ENCODE measurements around the gene NEURL1B. TPM values are rescaled to one million over a fixed set of nuclear protein-coding genes. Genes with fewer than 3 reads are reported as not detected.

The NEURL1B gene
- total and polyA plus RNA-seq, 2 donors: 4.7 to 5.3 TPM

DNA sequence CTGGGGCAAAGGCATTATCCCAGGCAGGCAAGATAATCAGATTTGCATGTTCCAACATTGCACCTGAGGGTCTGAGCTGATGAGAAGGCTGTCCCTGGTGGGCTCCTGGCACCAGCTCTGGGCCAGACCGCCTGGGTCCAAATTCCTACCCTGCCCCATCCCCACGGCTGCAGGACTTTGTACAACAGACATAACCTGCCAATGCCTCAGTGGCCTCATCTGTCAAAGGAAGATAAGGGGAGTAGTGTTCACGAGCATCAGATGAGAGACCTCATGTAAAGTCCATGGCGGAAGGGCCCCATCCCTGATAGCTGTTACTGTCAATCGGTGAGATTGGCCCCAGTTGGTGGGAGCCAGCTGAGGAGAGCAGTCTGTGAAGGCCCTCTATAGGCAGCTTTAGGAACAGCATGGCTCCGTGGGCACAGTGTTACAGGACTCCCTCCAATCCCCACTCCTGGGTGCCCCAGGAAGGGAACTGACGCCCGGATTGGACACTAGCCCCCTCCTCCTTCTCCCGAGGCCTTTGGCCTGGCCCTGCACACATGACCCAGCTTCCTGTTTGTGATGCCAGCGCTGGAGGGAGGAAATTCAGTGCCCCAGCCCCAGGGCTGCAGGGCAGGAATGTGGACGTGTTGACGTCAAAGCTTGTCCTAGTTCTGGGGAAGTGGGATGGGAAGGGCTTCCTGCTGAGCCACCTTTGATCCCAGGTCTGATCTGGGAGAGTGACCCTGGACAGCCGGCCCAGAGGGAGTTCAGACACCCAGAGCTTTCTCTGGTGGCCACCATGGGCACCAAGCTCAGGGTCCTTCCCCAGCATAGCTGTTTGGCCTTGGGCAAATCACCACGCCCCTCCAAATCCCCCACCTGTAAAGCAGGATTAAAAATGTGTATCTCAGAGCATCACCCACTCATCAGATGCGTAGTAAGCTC is 73.7 kb downstream of the NEURL1B start:
- Histone ChIP-seq H3K4me1 (ENCODE audit: control insufficient read depth in 2 of 2, insufficient read depth in 2 of 2, low read length in 2 of 2) (peaks cover 0 to 11% of the 10 kb centered on the region in 2 donors), H3K4me3 (ENCODE audit: low read length in 2 of 2) (no peak overlapping the region), H3K9me3 (ENCODE audit: control insufficient read depth in 2 of 2, insufficient read depth in 1 of 2, low read length in 1 of 2) (no peaks in the 10 kb centered on the region), H3K27me3 (ENCODE audit: control insufficient read depth in 2 of 2, insufficient read depth in 1 of 2, low read length in 1 of 2) (peaks cover 2 to 15% of the 10 kb centered on the region in 2 donors), H3K36me3 (ENCODE audit: control insufficient read depth in 2 of 2, insufficient read depth in 2 of 2, low read length in 1 of 2) (no peaks in the 10 kb centered on the region), H3K27ac (ENCODE audit: low read depth in 1 of 2, low read length in 1 of 2) (no peak overlapping the region)
- 46% methylated on average over 15 of the region's 15 CpGs for WGBS
- DNase-seq (ENCODE audit: low read depth in 6 of 9, low spot score in 9 of 9): peak in 7 of 9 donors; percentile 43 to 77 (median 55)

DNA sequence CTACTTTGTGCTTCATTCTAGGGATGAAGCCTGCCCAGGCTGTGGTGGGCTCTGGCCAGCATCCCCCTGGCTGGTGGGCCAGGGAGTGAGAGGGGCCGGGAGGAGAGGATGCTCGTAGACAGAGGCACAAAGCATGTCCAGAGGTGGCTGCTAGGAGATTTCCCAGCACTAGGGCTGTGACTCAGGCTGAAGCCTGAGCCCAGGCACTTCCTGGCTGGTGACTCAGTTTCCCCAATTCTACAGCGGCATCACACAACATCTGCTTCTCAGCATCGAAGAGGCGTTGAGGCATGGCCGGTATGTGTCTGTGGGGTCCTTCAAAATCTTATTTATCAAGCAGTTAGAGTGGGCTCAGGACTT is 74.3 kb downstream of the NEURL1B start:
- Histone ChIP-seq H3K27ac (ENCODE audit: low read depth in 1 of 2, low read length in 1 of 2) (no peak overlapping the region), H3K4me3 (ENCODE audit: low read length in 2 of 2) (no peak overlapping the region), H3K36me3 (ENCODE audit: control insufficient read depth in 2 of 2, insufficient read depth in 2 of 2, low read length in 1 of 2) (no peaks in the 10 kb centered on the region), H3K4me1 (ENCODE audit: control insufficient read depth in 2 of 2, insufficient read depth in 2 of 2, low read length in 2 of 2) (peaks cover 0 to 11% of the 10 kb centered on the region in 2 donors), H3K9me3 (ENCODE audit: control insufficient read depth in 2 of 2, insufficient read depth in 1 of 2, low read length in 1 of 2) (no peaks in the 10 kb centered on the region), H3K27me3 (ENCODE audit: control insufficient read depth in 2 of 2, insufficient read depth in 1 of 2, low read length in 1 of 2) (peaks cover 2 to 15% of the 10 kb centered on the region in 2 donors)
- 95% methylated on average over 6 of the region's 6 CpGs for WGBS
- DNase-seq (ENCODE audit: low read depth in 6 of 9, low spot score in 9 of 9): no peak

DNA sequence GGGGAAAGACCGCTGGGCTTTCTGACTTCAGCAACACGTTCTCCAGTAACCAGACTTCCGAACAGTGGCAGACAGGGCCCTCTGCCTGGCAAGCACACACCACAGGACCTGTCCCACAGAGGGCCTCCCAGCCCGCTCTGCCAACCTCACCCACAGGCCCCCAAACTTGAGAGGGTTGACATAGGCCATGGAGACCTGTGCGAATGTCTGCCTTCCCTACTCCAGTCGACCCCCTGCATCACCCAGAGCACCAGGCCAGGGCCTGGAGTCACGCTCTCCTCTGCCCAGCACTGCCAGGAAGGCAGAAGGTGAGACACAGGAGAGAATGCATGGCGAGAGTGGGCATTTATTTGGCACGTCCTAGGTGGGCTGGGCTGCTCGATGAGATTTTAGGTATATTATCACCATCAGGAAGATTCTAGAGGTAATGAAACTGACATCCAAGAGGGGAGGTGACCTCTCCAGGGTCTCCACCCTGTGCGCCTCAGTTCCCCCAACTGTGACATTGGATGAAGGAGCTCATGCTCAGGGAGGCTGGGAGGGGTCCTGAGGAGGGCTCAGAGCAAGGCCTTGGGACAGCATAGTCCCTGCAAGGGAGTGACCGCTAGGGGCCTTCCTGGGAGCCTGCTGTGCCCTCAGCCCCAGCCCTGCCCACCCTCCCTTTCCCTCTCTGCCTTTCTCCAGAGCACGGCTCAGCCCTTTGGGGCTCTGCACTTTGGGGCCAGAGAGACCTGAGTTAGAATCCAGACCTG is 75.0 kb downstream of the NEURL1B start:
- 94% methylated on average over 13 of the region's 13 CpGs for WGBS

DNA sequence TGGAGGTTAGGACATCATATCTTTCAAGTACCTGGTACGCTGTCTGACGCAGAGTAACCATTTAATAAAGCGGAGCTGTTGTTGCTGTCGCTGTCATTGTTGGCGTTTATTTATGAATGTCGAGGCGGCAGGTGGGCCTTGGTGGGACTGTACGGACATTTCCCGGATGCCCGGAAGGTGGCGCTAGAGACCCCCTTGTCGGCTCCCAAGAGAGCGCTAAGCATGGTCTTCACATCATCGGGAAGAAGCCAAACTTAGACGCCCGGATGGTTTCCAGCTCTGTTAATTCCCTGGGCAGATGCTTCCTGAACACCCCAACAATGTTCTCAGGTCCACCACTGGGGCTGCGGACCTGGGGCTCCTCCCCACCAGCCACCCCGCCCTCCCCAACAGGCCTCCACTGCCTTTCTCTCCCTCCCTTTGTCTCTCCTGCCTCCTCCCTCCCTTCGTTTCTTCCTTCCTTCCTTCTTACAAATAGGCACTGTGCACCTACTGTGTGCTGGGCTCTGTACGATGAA is 75.8 kb downstream of the NEURL1B start:
- Histone ChIP-seq H3K4me1 (ENCODE audit: control insufficient read depth in 2 of 2, insufficient read depth in 2 of 2, low read length in 2 of 2) (peaks cover 0 to 18% of the 10 kb centered on the region in 2 donors), H3K36me3 (ENCODE audit: control insufficient read depth in 2 of 2, insufficient read depth in 2 of 2, low read length in 1 of 2) (no peaks in the 10 kb centered on the region), H3K4me3 (ENCODE audit: low read length in 2 of 2) (no peak overlapping the region), H3K27ac (ENCODE audit: low read depth in 1 of 2, low read length in 1 of 2) (no peak overlapping the region), H3K9me3 (ENCODE audit: control insufficient read depth in 2 of 2, insufficient read depth in 1 of 2, low read length in 1 of 2) (no peaks in the 10 kb centered on the region), H3K27me3 (ENCODE audit: control insufficient read depth in 2 of 2, insufficient read depth in 1 of 2, low read length in 1 of 2) (peaks cover 0 to 15% of the 10 kb centered on the region in 2 donors)
- 8% methylated on average over 20 of the region's 20 CpGs for WGBS
- peak; percentile 56 to 91 (median 77) for DNase-seq (ENCODE audit: low read depth in 6 of 9, low spot score in 9 of 9)

More for the DNA sequence above, 75.0 kb downstream of the NEURL1B start:
- no peak overlapping the region for H3K4me3 ChIP-seq (ENCODE audit: low read length in 2 of 2)
- H3K4me1 ChIP-seq (ENCODE audit: control insufficient read depth in 2 of 2, insufficient read depth in 2 of 2, low read length in 2 of 2): peaks cover 0 to 11% of the 10 kb centered on the region in 2 donors
- DNase-seq (ENCODE audit: low read depth in 6 of 9, low spot score in 9 of 9): no peak
- no peaks in the 10 kb centered on the region for H3K9me3 ChIP-seq (ENCODE audit: control insufficient read depth in 2 of 2, insufficient read depth in 1 of 2, low read length in 1 of 2)
- H3K27me3 ChIP-seq (ENCODE audit: control insufficient read depth in 2 of 2, insufficient read depth in 1 of 2, low read length in 1 of 2): peaks cover 2 to 15% of the 10 kb centered on the region in 2 donors
- H3K27ac ChIP-seq (ENCODE audit: low read depth in 1 of 2, low read length in 1 of 2): no peak overlapping the region
- H3K36me3 ChIP-seq (ENCODE audit: control insufficient read depth in 2 of 2, insufficient read depth in 2 of 2, low read length in 1 of 2): no peaks in the 10 kb centered on the region

DNA sequence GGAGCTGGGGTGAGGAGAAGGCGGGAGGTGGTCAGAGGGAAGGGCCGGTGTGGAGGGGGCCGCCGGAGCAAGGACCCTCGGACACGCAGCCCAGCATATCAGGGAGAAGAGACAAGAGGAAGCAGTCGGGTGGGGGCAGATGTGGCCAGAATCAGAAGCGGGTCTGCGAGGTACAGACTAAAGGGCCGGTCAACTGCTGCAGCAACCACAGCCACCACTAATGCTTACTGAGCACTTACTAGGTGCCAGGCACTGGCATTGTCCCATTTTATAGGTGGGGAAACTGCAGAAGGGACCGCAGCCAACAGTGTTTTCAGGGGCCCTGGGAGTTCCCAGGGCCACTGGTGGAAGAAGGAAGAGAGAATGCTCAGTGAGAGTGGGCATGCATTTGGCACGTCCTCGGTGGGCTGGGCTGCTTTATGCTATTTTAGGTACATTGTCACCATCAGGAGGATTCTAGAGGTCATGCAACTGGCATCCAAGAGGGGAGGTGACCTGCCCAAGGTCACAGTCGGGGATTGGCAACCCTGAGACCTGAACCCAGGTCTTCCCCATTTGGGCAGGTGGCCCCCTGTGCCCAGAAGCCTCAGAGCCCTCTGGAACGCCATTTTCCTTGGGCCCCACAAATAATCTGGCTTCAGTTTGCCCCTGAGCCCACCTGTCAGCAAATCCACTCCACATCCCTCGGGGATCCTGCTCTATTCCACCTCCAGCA is 76.6 kb downstream of the NEURL1B start:
- no peaks in the 10 kb centered on the region for H3K36me3 ChIP-seq (ENCODE audit: control insufficient read depth in 2 of 2, insufficient read depth in 2 of 2, low read length in 1 of 2)
- no peak overlapping the region for H3K4me3 ChIP-seq (ENCODE audit: low read length in 2 of 2)
- no peak for DNase-seq (ENCODE audit: low read depth in 6 of 9, low spot score in 9 of 9)
- H3K27me3 ChIP-seq (ENCODE audit: control insufficient read depth in 2 of 2, insufficient read depth in 1 of 2, low read length in 1 of 2): peaks cover 0 to 14% of the 10 kb centered on the region in 2 donors
- H3K9me3 ChIP-seq (ENCODE audit: control insufficient read depth in 2 of 2, insufficient read depth in 1 of 2, low read length in 1 of 2): no peaks in the 10 kb centered on the region
- no peak overlapping the region for H3K27ac ChIP-seq (ENCODE audit: low read depth in 1 of 2, low read length in 1 of 2)
- peaks cover 0 to 26% of the 10 kb centered on the region in 2 donors for H3K4me1 ChIP-seq (ENCODE audit: control insufficient read depth in 2 of 2, insufficient read depth in 2 of 2, low read length in 2 of 2)
- WGBS: 96% methylated on average over 16 of the region's 16 CpGs

DNA sequence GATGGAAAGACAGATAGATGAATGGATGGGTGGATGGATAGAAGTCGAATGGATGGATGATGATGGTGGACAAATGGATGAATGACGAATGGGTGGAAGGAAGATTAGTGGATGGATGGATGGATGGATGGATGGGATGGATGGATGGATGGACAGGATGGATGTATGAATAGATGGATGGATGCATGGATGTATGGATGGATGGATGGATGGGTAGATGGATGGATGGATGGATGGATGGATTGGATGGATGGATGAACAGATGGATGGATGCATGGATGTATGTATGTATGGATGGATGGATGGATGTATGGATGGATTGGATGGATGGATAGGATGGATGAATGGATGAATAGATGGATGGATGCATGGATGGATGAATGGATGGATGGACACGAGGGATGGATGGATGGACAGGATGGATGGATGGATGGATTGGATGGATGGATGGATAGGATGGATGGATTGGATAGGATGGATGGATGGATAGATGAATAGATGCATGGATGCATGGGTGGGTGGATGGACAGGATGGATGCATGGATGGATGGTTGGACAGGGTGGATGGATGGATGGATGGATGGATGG is 77.6 kb downstream of the NEURL1B start:
- 95% methylated on average over 3 of the region's 3 CpGs for WGBS
- Histone ChIP-seq H3K4me1 (ENCODE audit: control insufficient read depth in 2 of 2, insufficient read depth in 2 of 2, low read length in 2 of 2) (peaks cover 0 to 24% of the 10 kb centered on the region in 2 donors), H3K36me3 (ENCODE audit: control insufficient read depth in 2 of 2, insufficient read depth in 2 of 2, low read length in 1 of 2) (no peaks in the 10 kb centered on the region), H3K27me3 (ENCODE audit: control insufficient read depth in 2 of 2, insufficient read depth in 1 of 2, low read length in 1 of 2) (peaks cover 0 to 12% of the 10 kb centered on the region in 2 donors), H3K27ac (ENCODE audit: low read depth in 1 of 2, low read length in 1 of 2) (no peak overlapping the region), H3K4me3 (ENCODE audit: low read length in 2 of 2) (no peak overlapping the region), H3K9me3 (ENCODE audit: control insufficient read depth in 2 of 2, insufficient read depth in 1 of 2, low read length in 1 of 2) (no peaks in the 10 kb centered on the region)
- no peak for DNase-seq (ENCODE audit: low read depth in 6 of 9, low spot score in 9 of 9)

DNA sequence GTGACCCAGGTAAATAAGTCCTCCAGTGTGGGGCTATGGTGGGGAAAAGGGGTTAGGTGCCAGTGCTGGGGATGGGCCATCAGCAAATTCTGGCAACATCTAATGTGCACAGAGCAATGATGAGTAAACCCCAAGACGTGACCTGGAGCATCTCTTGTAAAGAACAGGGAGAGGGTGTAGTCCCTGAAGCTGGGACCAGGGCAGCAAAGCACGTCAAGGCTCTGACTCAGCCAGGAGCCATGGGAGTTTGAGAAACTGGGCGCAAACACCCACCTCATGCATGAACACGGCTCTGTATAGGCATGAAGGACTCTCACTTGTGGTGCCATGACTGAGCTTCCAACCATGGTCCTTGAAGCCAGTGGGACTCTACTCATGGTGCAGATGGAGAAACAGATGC is 78.1 kb downstream of the NEURL1B start:
- H3K27ac ChIP-seq (ENCODE audit: low read depth in 1 of 2, low read length in 1 of 2): no peak overlapping the region
- H3K4me1 ChIP-seq (ENCODE audit: control insufficient read depth in 2 of 2, insufficient read depth in 2 of 2, low read length in 2 of 2): peaks cover 0 to 24% of the 10 kb centered on the region in 2 donors
- no peaks in the 10 kb centered on the region for H3K36me3 ChIP-seq (ENCODE audit: control insufficient read depth in 2 of 2, insufficient read depth in 2 of 2, low read length in 1 of 2)
- H3K9me3 ChIP-seq (ENCODE audit: control insufficient read depth in 2 of 2, insufficient read depth in 1 of 2, low read length in 1 of 2): no peaks in the 10 kb centered on the region
- no peak for DNase-seq (ENCODE audit: low read depth in 6 of 9, low spot score in 9 of 9)
- 95% methylated on average over 4 of the region's 4 CpGs for WGBS
- H3K27me3 ChIP-seq (ENCODE audit: control insufficient read depth in 2 of 2, insufficient read depth in 1 of 2, low read length in 1 of 2): peaks cover 0 to 12% of the 10 kb centered on the region in 2 donors
- H3K4me3 ChIP-seq (ENCODE audit: low read length in 2 of 2): no peak overlapping the region

DNA sequence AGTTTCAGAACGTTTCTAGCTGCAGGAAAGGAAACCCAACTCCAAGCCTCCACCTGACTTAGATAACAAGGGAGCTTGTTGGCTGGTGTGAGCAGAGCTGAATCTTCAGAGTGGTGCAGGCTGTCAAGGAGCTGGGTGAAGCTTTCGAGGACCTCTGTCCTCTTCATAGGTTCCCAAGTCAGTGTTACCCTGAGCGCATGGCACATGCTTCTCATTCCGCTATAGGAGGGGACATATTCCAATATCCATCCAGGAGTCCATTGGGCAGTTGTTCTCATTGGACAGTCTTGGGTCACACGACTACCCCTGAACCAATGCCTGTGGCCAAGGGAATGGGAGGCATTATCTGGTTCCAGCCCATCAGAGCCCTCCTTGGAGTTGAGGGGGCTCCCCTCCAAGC is 79.6 kb downstream of the NEURL1B start:
- Histone ChIP-seq H3K4me3 (ENCODE audit: low read length in 2 of 2) (no peak overlapping the region), H3K27ac (ENCODE audit: low read depth in 1 of 2, low read length in 1 of 2) (no peak overlapping the region), H3K4me1 (ENCODE audit: control insufficient read depth in 2 of 2, insufficient read depth in 2 of 2, low read length in 2 of 2) (peaks cover 0 to 24% of the 10 kb centered on the region in 2 donors), H3K36me3 (ENCODE audit: control insufficient read depth in 2 of 2, insufficient read depth in 2 of 2, low read length in 1 of 2) (no peaks in the 10 kb centered on the region), H3K27me3 (ENCODE audit: control insufficient read depth in 2 of 2, insufficient read depth in 1 of 2, low read length in 1 of 2) (peaks cover 0 to 12% of the 10 kb centered on the region in 2 donors), H3K9me3 (ENCODE audit: control insufficient read depth in 2 of 2, insufficient read depth in 1 of 2, low read length in 1 of 2) (no peaks in the 10 kb centered on the region)
- DNase-seq (ENCODE audit: low read depth in 6 of 9, low spot score in 9 of 9): no peak
- 83% methylated on average over 5 of the region's 5 CpGs for WGBS
